Hepatocyte (in vitro differentiated cells): ENCODE results near the gene FYTTD1. TPM values are rescaled to one million over a fixed set of nuclear protein-coding genes. Genes with fewer than 3 reads are reported as not detected.

Experiments
- DNase-seq: peaks from one replicate; pipeline ENCODE4 v3.0.0-alpha.2; 2016; ENCODE audit warnings: low spot score
- H2AFZ ChIP-seq: fragments of 200-600 bp; sonication (generic); 2 replicates; pipeline ENCODE4 v1.6.0; 2016; ENCODE audit warnings: antibody characterized with exemption, mild to moderate bottlenecking
- H3K27ac ChIP-seq: fragments of 200-600 bp; sonication (generic); 2 replicates; pipeline ENCODE4 v1.5.1; 2016; ENCODE audit warnings: mild to moderate bottlenecking
- H3K27me3 ChIP-seq: fragments of 200-600 bp; sonication (generic); 2 replicates; pipeline ENCODE4 v1.6.1; 2016
- H3K36me3 ChIP-seq: fragments of 200-600 bp; sonication (generic); replicated peaks from 2 replicates; pipeline ENCODE4 v1.5.1; 2016; ENCODE audit warnings: low read depth; ENCODE audit not compliant: insufficient read depth
- H3K4me1 ChIP-seq: fragments of 200-600 bp; sonication (generic); 2 replicates; pipeline ENCODE4 v1.5.1; 2016; ENCODE audit warnings: mild to moderate bottlenecking, moderate library complexity; ENCODE audit not compliant: insufficient read depth
- H3K4me2 ChIP-seq: fragments of 200-600 bp; sonication (generic); 2 replicates; pipeline ENCODE4 v1.6.0; 2016
- H3K4me3 ChIP-seq: fragments of 200-600 bp; sonication (generic); 2 replicates; pipeline ENCODE4 v1.5.1; 2016; ENCODE audit warnings: mild to moderate bottlenecking
- H3K79me2 ChIP-seq: fragments of 200-600 bp; sonication (generic); 2 replicates; pipeline ENCODE4 v1.6.0; 2017; ENCODE audit warnings: mild to moderate bottlenecking
- H3K9me2 ChIP-seq: fragments of 200-600 bp; sonication (generic); replicated peaks from 2 replicates; pipeline ENCODE4 v1.6.0; 2017; ENCODE audit warnings: mild to moderate bottlenecking; ENCODE audit not compliant: insufficient read depth
- H3K9me3 ChIP-seq: fragments of 200-600 bp; sonication (generic); 2 replicates; pipeline ENCODE4 v1.5.1; 2016; ENCODE audit warnings: low read depth, mild to moderate bottlenecking
- H4K20me1 ChIP-seq: fragments of 200-600 bp; sonication (generic); 2 replicates; pipeline ENCODE4 v1.6.0; 2016; ENCODE audit warnings: mild to moderate bottlenecking; ENCODE audit not compliant: insufficient read depth, poor library complexity, severe bottlenecking
- EZH2 ChIP-seq: fragments of 200-600 bp; sonication (generic); IDR thresholded peaks from 2 replicates; pipeline ENCODE4 v1.6.1; 2016; ENCODE audit warnings: antibody characterized with exemption, mild to moderate bottlenecking, borderline replicate concordance
- EZH2phosphoT487 ChIP-seq: fragments of 200-600 bp; sonication (generic); IDR thresholded peaks from one replicate; pipeline ENCODE4 v1.6.1; 2018; ENCODE audit warnings: antibody characterized with exemption, mild to moderate bottlenecking, low read depth, moderate library complexity; ENCODE audit not compliant: unreplicated experiment, severe bottlenecking
- WGBS: methylation state at CpG from one replicate; pipeline ENCODE4 v1.1.6; 2016; ENCODE audit warnings: low lambda C conversion rate; ENCODE audit errors: missing lambda C conversion rate; 5-methylcytosine and 5-hydroxymethylcytosine counted together
- polyA plus RNA-seq: library from polyadenylated mRNA; unstranded; fragments of >200 nt; fragmentation: Nextera tagmentation; extraction: Ambion mirVana; gene quantifications from 2 replicates; pipeline ENCODE4 v1.2.1, GENCODE V29; 2016
- total RNA-seq: library from RNA; depleted of rRNA; stranded (reverse); fragments of >200 nt; gene quantifications from 2 replicates; pipeline ENCODE4 v1.2.3, GENCODE V29; 2014
- TF ChIP-seq, protein P1 (sequence below): fragments of 200-600 bp; sonication (generic); IDR thresholded peaks from 2 replicates; pipeline ENCODE4 v1.5.1; 2016; ENCODE audit warnings: antibody characterized with exemption, mild to moderate bottlenecking; ENCODE audit not compliant: poor library complexity

FYTTD1 gene, protein sequence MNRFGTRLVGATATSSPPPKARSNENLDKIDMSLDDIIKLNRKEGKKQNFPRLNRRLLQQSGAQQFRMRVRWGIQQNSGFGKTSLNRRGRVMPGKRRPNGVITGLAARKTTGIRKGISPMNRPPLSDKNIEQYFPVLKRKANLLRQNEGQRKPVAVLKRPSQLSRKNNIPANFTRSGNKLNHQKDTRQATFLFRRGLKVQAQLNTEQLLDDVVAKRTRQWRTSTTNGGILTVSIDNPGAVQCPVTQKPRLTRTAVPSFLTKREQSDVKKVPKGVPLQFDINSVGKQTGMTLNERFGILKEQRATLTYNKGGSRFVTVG
- total RNA-seq (43.2 and 51.0 TPM in 2 replicates), polyA plus RNA-seq (24.2 and 32.1 TPM in 2 replicates)

DNA sequence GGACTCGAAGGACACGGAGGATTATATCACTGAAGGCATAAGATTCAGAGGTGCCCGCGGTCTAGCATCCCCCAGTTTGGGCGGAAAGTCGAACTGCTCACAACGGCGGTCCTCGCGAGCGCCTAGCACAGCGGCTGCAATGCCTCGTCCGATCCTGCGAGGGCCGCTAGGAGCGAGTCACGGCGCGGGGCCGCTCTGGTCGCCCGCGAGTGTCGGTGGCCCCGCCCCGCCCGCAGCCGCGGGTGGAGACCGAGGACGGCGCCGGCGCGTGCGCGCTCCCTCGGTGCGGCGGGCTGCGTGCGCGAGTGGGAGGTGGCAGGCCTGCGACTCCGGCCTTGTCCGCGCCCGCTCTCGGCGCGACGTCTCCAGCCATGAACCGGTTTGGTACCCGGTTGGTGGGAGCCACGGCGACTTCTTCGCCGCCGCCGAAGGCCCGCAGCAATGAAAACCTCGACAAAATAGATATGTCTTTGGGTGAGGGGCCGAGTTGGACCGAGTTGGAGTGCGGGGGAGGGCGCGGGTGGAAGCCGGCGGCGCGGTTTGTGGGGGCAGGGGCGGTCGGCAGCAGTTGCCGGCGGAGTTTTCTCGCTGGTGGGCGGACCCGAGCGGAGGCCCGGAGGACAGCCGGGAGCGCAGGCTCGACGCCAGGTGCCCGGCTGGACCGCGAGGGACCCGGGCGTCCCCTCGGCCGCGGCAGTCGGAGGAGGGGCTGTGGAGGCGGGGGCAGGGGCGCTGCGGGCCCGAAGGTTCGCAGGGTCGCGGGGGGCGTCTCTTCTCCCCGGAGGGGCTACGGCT is at the start of gene FYTTD1:
FYTTD1 (plus strand) TSS at position 283 of the 795 bp plus-strand sequence; CDS start at position 372, 89 bp downstream.
- WGBS = under 1% methylated on average over 67 of the region's 104 CpGs

DNA sequence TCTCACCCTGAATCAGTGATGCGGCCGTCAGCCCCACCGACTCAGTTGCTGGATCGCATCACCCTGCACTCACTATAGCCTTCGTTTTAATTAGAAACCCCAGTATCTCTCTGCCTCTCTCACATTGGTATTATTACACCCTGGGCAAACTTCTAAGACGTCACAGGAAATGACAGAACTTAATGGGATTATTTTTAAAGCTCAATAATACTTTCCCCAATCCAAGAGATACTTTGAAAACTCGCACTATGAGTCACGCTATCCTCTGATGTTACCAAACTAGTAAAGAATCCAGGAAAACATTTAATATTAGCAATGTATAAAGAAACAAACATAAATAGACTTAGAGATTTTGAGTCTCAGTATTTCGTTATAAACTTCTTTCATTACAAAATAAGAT is 49.6 kb upstream of the FYTTD1 start:
- H3K36me3 ChIP-seq = no peaks in the 10 kb centered on the region
- WGBS = 70% methylated on average over 9 of the region's 9 CpGs
- H3K9me2 ChIP-seq = no peaks in the 10 kb centered on the region
- H4K20me1 ChIP-seq = no peaks in the 10 kb centered on the region
- TF ChIP-seq EZH2 (no peak), EZH2phosphoT487 (no peak)
- TF ChIP-seq, protein P1, sequence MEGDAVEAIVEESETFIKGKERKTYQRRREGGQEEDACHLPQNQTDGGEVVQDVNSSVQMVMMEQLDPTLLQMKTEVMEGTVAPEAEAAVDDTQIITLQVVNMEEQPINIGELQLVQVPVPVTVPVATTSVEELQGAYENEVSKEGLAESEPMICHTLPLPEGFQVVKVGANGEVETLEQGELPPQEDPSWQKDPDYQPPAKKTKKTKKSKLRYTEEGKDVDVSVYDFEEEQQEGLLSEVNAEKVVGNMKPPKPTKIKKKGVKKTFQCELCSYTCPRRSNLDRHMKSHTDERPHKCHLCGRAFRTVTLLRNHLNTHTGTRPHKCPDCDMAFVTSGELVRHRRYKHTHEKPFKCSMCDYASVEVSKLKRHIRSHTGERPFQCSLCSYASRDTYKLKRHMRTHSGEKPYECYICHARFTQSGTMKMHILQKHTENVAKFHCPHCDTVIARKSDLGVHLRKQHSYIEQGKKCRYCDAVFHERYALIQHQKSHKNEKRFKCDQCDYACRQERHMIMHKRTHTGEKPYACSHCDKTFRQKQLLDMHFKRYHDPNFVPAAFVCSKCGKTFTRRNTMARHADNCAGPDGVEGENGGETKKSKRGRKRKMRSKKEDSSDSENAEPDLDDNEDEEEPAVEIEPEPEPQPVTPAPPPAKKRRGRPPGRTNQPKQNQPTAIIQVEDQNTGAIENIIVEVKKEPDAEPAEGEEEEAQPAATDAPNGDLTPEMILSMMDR = no peak
- H3K4me2 ChIP-seq = no peak overlapping the region
- H3K4me1 ChIP-seq = no peaks in the 10 kb centered on the region
- H2AFZ ChIP-seq = no peak overlapping the region
- no peak overlapping the region for H3K4me3 ChIP-seq
- H3K27ac ChIP-seq = peak overlapping the region; percentile 64
- no peak for DNase-seq
- no peaks in the 10 kb centered on the region for H3K27me3 ChIP-seq
- H3K79me2 ChIP-seq = no peaks in the 10 kb centered on the region
- no peaks in the 10 kb centered on the region for H3K9me3 ChIP-seq

More for the DNA sequence above, at the start of gene FYTTD1:
- H4K20me1 ChIP-seq = peaks cover 40% of the 10 kb centered on the region
- H3K27me3 ChIP-seq = no peaks in the 10 kb centered on the region
- H3K79me2 ChIP-seq = peaks cover 38% of the 10 kb centered on the region
- peak within 1 kb of the TSS; percentile 92 for H2AFZ ChIP-seq
- H3K4me3 ChIP-seq = peak within 1 kb of the TSS; percentile 82
- no peaks in the 10 kb centered on the region for H3K9me3 ChIP-seq
- H3K36me3 ChIP-seq = no peaks in the 10 kb centered on the region
- TF ChIP-seq, protein P1 = peak; percentile 44
- no peak for TF ChIP-seq EZH2
- no peak for TF ChIP-seq EZH2phosphoT487
- H3K4me1 ChIP-seq = peaks cover 10% of the 10 kb centered on the region
- H3K9me2 ChIP-seq = no peaks in the 10 kb centered on the region
- H3K4me2 ChIP-seq = peak within 1 kb of the TSS; percentile 85
- peak; percentile 96 for DNase-seq
- peak within 1 kb of the TSS; percentile 99 for H3K27ac ChIP-seq

- H3K4me2 ChIP-seq = no peak overlapping the region
- no peaks in the 10 kb centered on the region for H3K9me3 ChIP-seq
- no peaks in the 10 kb centered on the region for H3K27me3 ChIP-seq
- no peak overlapping the region for H2AFZ ChIP-seq
- TF ChIP-seq, protein P1 = no peak
- TF ChIP-seq EZH2 (no peak), EZH2phosphoT487 (no peak)
- no peaks in the 10 kb centered on the region for H3K9me2 ChIP-seq
- H3K79me2 ChIP-seq = no peaks in the 10 kb centered on the region
- H4K20me1 ChIP-seq = no peaks in the 10 kb centered on the region
- H3K4me3 ChIP-seq = no peak overlapping the region
- peak; percentile 34 for DNase-seq
- whole genome bisulfite sequencing = 91% methylated on average over 4 of the region's 4 CpGs
- no peaks in the 10 kb centered on the region for H3K36me3 ChIP-seq
- H3K4me1 ChIP-seq = no peaks in the 10 kb centered on the region
- H3K27ac ChIP-seq = no peak overlapping the region
Measured at GRCh38 chr3:197701841-197702240, 47.8 kb upstream of the FYTTD1 start.
